Panc1 (cell line): ENCODE results near the gene CROCC. TPM values are rescaled to one million over a fixed set of nuclear protein-coding genes. Genes with fewer than 3 reads are reported as not detected.

ENCODE experiments used
- ATAC-seq: fragments of 200-7000 bp; cut with Tn5 transposase; 2 replicates; pipeline ENCODE4 v1.9.1; 2020; ENCODE audit warnings: mild to moderate bottlenecking, moderate library complexity
- BruUV-seq: library from RNA; stranded (reverse); fragments of 400-500 nt; replicated peaks from 2 replicates; lab custom pipeline; 2021; lab: Mats Ljungman, UMichigan
- CTCF ChIA-PET: fragments of 300-600 bp; sonication (Branson Sonifier 250); formaldehyde crosslinking; loops from one replicate; lab custom pipeline; 2022; ENCODE audit warnings: antibody characterized with exemption; lab: Charles Lee
- POLR2A ChIA-PET: fragments of 300-600 bp; sonication (Branson Sonifier 250); formaldehyde crosslinking; loops from one replicate; lab custom pipeline; 2022; ENCODE audit warnings: antibody characterized with exemption; lab: Charles Lee
- DNase-seq: peaks from one replicate; pipeline ENCODE4 v3.0.0-alpha.2; 2010; ENCODE audit warnings: low read depth, low spot score
- H3K27ac ChIP-seq: 2 replicates; pipeline ENCODE4 v1.5.1; 2011; ENCODE audit warnings: mild to moderate bottlenecking, low read length, inconsistent platforms
- H3K27me3 ChIP-seq: fragments of 200-500 bp; sonication (Bioruptor generic); 2 replicates; pipeline ENCODE4 v1.6.0; 2014; ENCODE audit warnings: low read length, inconsistent platforms; ENCODE audit not compliant: control insufficient read depth, insufficient read depth
- H3K36me3 ChIP-seq: fragments of 200-500 bp; sonication (Bioruptor generic); 2 replicates; pipeline ENCODE4 v1.5.1; 2014; ENCODE audit warnings: inconsistent platforms, mild to moderate bottlenecking, low read length, moderate library complexity; ENCODE audit not compliant: control insufficient read depth, insufficient read depth
- H3K4me1 ChIP-seq: 2 replicates; pipeline ENCODE4 v1.5.1; 2011; ENCODE audit warnings: inconsistent platforms, mild to moderate bottlenecking, low read length, moderate library complexity; ENCODE audit not compliant: control insufficient read depth, insufficient read depth
- H3K4me3 ChIP-seq, 2 experiments: 2 replicates each; pipeline ENCODE4 v1.5.1; 2011 to 2012; ENCODE audit warnings: low read depth in 2 of 2, low read length in 2 of 2, mild to moderate bottlenecking in 2 of 2, inconsistent platforms in 1 of 2, moderate library complexity in 1 of 2
- H3K9me3 ChIP-seq: fragments of 200-500 bp; sonication (Bioruptor generic); 2 replicates; pipeline ENCODE4 v1.5.1; 2014; ENCODE audit warnings: low read depth, mild to moderate bottlenecking, inconsistent platforms, low read length, moderate library complexity; ENCODE audit not compliant: control insufficient read depth, insufficient read depth
- POLR2AphosphoS5 ChIP-seq: IDR thresholded peaks from 2 replicates; pipeline ENCODE4 v1.6.1; 2012; ENCODE audit warnings: mild to moderate bottlenecking, low read depth, low read length, moderate library complexity
- SIN3A ChIP-seq: IDR thresholded peaks from 2 replicates; pipeline ENCODE4 v1.6.1; 2012; ENCODE audit warnings: low read depth, mild to moderate bottlenecking, low read length, moderate library complexity, borderline replicate concordance; ENCODE audit not compliant: insufficient read depth
- TCF7L2 ChIP-seq: IDR thresholded peaks from 2 replicates; pipeline ENCODE4 v1.6.1; 2011; ENCODE audit warnings: mild to moderate bottlenecking, low read depth, low read length, inconsistent platforms
- in situ Hi-C: cut with HindIII; loops from 2 replicates; pipeline ENCODE4 v1.10.0; 2016; ENCODE audit warnings: low sequenced_read_pairs, low pct_unique_long_range_greater_than_20kb
- intact Hi-C: fragments of 100-400 bp; cut with micrococcal nuclease; formaldehyde crosslinking; loops from one replicate; pipeline ENCODE4 v1.10.0; 2022; ENCODE audit not compliant: unreplicated experiment
- total RNA-seq: library from RNA; stranded (reverse); gene quantifications from one replicate; pipeline ENCODE4 v1.2.1, GENCODE V29; 2021; ENCODE audit not compliant: unreplicated experiment
- TF ChIP-seq, protein P1 (sequence below), 2 experiments: IDR thresholded peaks; 2 replicates each; pipeline ENCODE4 v1.6.1; 2011 to 2012; ENCODE audit warnings: low read depth in 2 of 2, control low read depth in 1 of 2, low read length in 1 of 2, mild to moderate bottlenecking in 1 of 2, moderate library complexity in 1 of 2; ENCODE audit not compliant: insufficient read depth in 1 of 2
- TF ChIP-seq, protein P2 (sequence below): fragments of 450-650 bp; IDR thresholded peaks from 2 replicates; pipeline ENCODE4 v1.5.1; 2017; ENCODE audit warnings: mild to moderate bottlenecking

The CROCC gene
- total RNA-seq, 1 experiment from 2014 or later: 13.6 TPM

DNA sequence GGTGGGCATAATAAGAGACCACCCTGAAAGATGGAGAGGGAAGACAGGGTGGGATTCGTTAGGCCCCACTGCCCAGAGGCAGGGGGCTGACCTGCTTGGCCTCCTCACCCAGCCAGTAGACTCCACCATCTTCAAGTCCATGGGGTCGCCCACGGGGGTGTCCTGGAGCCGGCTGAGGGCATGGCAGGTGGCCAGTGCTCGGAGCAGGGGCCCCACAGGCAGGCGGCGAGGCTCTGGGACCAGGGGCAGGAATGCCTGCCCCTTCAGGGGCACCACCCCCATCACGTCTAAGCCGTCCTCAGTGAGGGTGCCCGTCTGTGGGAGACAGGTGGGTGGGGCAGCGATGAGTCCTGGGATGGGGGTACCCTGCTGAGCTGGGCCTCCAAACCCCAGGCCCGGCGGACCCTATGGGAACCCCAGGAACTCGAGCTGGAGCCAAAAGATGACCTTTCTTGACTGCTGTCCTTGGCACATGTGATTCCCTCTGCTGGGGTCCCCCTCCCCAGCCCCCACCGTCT is 71.8 kb downstream of the CROCC start:
- TF ChIP-seq, protein P1, sequence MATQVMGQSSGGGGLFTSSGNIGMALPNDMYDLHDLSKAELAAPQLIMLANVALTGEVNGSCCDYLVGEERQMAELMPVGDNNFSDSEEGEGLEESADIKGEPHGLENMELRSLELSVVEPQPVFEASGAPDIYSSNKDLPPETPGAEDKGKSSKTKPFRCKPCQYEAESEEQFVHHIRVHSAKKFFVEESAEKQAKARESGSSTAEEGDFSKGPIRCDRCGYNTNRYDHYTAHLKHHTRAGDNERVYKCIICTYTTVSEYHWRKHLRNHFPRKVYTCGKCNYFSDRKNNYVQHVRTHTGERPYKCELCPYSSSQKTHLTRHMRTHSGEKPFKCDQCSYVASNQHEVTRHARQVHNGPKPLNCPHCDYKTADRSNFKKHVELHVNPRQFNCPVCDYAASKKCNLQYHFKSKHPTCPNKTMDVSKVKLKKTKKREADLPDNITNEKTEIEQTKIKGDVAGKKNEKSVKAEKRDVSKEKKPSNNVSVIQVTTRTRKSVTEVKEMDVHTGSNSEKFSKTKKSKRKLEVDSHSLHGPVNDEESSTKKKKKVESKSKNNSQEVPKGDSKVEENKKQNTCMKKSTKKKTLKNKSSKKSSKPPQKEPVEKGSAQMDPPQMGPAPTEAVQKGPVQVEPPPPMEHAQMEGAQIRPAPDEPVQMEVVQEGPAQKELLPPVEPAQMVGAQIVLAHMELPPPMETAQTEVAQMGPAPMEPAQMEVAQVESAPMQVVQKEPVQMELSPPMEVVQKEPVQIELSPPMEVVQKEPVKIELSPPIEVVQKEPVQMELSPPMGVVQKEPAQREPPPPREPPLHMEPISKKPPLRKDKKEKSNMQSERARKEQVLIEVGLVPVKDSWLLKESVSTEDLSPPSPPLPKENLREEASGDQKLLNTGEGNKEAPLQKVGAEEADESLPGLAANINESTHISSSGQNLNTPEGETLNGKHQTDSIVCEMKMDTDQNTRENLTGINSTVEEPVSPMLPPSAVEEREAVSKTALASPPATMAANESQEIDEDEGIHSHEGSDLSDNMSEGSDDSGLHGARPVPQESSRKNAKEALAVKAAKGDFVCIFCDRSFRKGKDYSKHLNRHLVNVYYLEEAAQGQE (IDR thresholded peaks at IDR 0.05; ENCODE audit: insufficient read depth in 1 of 2, low read depth in 2 of 2, low read length in 1 of 2): no peak
- TF ChIP-seq, protein P2, sequence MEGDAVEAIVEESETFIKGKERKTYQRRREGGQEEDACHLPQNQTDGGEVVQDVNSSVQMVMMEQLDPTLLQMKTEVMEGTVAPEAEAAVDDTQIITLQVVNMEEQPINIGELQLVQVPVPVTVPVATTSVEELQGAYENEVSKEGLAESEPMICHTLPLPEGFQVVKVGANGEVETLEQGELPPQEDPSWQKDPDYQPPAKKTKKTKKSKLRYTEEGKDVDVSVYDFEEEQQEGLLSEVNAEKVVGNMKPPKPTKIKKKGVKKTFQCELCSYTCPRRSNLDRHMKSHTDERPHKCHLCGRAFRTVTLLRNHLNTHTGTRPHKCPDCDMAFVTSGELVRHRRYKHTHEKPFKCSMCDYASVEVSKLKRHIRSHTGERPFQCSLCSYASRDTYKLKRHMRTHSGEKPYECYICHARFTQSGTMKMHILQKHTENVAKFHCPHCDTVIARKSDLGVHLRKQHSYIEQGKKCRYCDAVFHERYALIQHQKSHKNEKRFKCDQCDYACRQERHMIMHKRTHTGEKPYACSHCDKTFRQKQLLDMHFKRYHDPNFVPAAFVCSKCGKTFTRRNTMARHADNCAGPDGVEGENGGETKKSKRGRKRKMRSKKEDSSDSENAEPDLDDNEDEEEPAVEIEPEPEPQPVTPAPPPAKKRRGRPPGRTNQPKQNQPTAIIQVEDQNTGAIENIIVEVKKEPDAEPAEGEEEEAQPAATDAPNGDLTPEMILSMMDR: no peak
- no peak for TF ChIP-seq SIN3A
- no peak for TF ChIP-seq POLR2AphosphoS5
- no peak for TF ChIP-seq TCF7L2
- BruUV-seq: no TSS peak
- in situ Hi-C loops: no loop called here

DNA sequence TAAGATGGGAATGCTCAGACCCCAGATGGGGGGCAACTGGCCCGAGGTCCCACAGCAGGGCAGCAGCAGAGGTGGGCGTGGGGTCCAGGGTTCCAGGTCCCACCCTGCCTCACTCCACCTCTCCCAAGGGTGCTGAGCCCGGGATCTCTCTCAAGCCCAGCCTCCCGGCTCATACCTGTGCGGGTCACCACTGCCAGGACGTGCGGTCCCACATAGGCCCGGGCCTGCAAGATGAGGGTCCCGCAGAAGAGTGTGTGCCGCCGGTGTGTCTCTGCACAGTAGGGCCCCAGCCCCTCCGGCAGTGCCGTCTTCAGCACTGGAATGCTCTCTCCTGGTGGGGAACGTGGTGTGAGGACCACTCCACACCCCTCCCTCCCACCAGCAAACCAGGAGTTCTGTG is 75.1 kb downstream of the CROCC start:
- TF ChIP-seq, protein P2: no peak
- TF ChIP-seq POLR2AphosphoS5 (no peak), SIN3A (no peak)
- intact Hi-C loops: no loop called here
- no peak overlapping the region for H3K4me3 ChIP-seq
- no peak overlapping the region for H3K27ac ChIP-seq
- no peaks in the 10 kb centered on the region for H3K36me3 ChIP-seq
- BruUV-seq: no TSS peak
- H3K9me3 ChIP-seq: no peaks in the 10 kb centered on the region
- CTCF ChIA-PET: interaction anchor here (0.7 kb wide), 1 partner anchor 11 kb away, joined by 3 read pairs; no protein-coding TSS in a partner anchor
- H3K4me1 ChIP-seq: no peaks in the 10 kb centered on the region
- DNase-seq: no peak
- no peaks in the 10 kb centered on the region for H3K27me3 ChIP-seq
- ATAC-seq: no peak
- POLR2A ChIA-PET: no interaction called here
- in situ Hi-C loops: no loop called here

More for the DNA sequence above, 71.8 kb downstream of the CROCC start:
- DNase-seq: no peak
- no peaks in the 10 kb centered on the region for H3K9me3 ChIP-seq
- H3K27me3 ChIP-seq: no peaks in the 10 kb centered on the region
- H3K27ac ChIP-seq: no peak overlapping the region
- no peaks in the 10 kb centered on the region for H3K4me1 ChIP-seq
- no peak for ATAC-seq
- H3K4me3 ChIP-seq: no peak overlapping the region
- intact Hi-C loops: no loop called here
- no peaks in the 10 kb centered on the region for H3K36me3 ChIP-seq
- CTCF ChIA-PET: no interaction called here
- POLR2A ChIA-PET: no interaction called here
